HG03108 (cell line): ENCODE results near the gene TMEM130.

ENCODE experiments used
- ATAC-seq: cut with Tn5 transposase; IDR thresholded peaks from one replicate; pipeline ENCODE4 v1.9.1; 2021; ENCODE audit warnings: moderate library complexity; ENCODE audit not compliant: unreplicated experiment

The TMEM130 gene

DNA sequence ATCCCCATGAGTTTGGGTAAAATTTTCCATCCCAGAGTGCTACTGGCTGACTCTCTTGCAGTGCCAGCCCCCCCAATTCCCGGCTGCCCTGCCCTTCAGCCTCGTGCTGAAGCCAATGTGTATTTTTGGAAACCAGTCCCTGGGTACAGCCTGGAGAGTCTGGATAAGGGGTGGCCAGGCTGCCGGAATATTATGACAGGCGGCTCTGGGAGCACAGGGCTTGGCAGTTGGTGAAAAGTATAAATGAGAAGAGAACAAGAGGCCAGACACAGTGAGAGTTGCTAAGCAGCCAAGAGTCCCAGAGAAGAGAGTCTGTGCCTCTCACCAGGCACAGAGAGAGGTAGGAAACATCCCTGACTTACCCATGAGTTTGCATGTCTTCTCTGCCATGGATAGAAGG, 53.6 kb downstream of the TMEM130 start:
- no peak for ATAC-seq

GRCh38 chr7:98815313-98815712, 54.5 kb downstream of the TMEM130 start:
- ATAC-seq: no peak

GRCh38 chr7:98811299-98811698, 58.5 kb downstream of the TMEM130 start:
- ATAC-seq: no peak

GRCh38 chr7:98810153-98810802, 59.5 kb downstream of the TMEM130 start:
- no peak for ATAC-seq

DNA sequence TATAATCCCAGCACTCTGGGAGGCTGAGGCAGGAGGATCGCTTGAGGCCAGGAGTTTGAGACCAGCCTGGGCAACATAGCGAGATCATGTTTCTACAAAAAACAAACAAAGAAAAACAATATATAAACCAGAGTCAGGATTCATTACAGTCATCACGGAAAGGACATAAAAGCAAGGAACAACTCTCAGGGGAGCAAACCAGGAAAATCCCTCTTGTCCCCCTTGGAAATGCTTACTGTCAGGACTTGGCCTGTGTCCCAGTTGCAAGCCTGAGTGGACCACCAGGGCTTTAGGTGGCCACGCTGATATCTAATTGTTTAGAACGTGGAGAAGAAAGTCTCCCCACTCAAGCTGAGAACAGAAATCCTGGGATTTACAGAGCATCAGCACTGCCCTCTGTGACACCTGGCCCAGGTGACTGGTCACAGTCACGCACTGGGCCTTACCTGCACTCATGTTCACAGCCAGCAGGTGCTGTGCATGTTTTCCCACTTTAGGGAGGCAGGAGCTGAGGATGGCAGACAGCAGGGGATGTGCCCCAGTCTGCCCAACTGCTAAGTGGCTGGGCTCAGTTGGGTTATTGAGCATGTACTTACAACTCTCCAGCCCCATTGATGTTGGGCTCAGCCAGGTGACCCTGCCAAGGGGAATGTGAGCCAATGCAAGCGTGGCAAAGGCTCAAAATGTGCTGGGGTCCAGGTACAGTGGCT, 60.9 kb downstream of the TMEM130 start:
- no peak for ATAC-seq

DNA sequence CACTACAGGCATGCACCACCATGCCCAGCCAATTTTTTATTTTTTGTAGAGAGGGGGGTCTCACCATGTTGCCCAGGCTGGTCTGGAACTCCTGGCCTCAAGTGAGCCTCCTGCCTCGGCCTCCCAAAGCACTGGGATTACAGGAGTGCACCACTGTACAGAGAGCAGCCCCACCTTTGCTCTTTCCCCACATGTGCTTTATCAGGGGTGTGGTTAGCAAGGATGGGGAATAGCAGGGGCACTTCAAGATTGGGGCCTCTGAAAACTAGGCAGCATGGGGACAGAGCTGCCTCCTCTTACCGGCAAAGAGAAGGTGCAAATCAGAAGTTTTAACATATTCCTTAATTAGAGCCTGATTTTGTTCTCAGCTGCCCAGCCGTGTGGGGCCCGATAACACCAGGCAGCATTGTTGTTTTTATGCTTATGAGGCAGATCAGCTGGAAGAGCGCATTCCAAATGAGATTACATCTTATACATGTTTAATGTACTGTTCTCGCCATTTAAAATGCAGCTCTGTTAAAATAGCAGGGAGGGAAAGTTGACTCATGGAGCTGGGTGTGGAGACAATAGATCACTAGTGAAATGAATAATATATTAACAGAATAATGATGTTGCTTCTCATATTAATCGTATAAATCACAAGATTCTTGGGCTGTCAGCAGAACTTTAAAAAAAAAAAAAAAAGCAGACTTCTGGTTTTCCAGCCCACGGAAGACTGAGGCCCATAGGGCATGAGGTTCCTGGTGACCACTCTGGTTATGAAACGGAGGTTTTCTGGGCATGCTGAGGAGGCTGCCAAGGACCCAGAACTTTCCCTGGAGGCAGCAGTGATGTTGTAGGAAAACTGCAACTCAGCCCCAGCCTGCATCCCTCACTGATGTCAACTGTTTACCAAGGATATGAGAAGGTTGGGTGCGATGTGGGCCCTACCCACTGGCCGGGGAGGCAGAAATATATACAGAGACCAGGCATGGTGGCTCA, 62.5 kb downstream of the TMEM130 start:
- ATAC-seq: no peak

- ATAC-seq: no peak
Observed at GRCh38 chr7:98805956-98806838, 63.6 kb downstream of the TMEM130 start.

DNA sequence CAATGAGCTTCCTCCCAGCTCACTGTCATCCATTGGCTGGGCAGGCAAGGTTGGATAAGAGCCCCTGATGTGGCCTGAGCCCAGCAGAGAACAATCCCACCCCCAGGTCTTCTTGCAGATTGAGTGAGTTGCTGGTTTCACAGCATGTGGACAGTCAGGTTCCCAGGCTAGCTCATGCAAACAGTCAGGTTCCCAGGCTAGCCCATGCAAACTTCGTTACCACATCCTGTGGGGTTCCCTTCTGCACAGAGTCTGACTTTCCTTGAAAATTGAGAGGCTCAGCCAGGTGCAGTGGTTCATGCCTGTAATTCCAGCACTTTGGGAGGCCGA, 67.1 kb downstream of the TMEM130 start:
- peak; percentile 22 for ATAC-seq

DNA sequence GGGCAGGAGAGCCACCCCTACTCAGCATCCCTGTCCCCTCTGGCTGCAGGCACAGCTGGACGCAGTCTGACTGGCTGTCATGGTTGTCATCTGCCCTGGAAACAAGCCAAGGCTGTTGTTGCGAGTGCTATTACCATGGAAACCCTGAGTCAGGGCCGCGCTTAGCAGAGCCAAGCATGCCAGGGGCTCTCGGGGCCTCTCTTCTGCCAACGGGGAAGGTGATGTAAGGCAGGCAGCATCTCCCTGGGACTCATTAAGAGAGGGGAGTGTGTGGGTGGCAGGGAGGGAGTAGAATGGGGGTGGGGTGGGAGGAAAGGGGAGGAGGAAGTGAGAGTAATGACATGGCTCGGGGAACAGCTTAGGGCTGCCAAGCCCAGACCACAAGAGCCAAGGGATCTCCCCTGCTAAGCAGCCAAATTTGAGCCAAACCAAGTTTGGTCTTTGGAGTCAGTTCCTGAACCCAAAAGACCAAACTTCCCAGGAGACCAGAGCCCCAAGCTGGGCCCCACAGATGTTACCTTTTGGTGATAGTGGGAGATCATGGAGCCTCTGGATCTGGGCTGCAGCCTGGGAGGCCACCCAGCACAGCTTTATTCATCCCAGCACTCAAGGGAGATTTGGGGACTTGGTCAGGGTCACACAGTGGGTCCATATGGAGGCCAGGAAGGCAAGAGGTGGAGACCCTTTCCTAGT, 67.6 kb downstream of the TMEM130 start:
- ATAC-seq: peak; percentile 86

DNA sequence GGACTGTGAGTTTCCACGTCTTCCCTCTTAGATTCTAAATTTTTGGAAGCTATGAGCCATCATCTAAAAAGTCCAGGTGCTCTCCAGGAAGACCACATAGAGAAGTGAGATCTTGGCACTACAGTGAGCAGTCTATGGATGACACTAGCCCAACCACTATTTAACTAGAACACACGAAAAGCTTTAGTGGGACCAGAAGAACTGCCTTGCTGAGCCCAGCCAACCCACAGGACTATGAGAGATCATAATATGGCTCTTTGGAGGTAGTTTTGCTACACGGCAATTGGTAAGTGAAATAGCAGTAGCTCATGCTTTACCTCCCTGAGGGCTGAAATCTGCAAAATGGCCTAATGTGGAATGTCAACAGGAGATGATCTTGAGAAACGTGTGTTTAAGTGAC, 68.8 kb downstream of the TMEM130 start:
- ATAC-seq: no peak

GRCh38 chr7:98797150-98797549, 72.7 kb downstream of the TMEM130 start:
- no peak for ATAC-seq
